HepG2 (cell line): Measurements from ENCODE around the gene RPAP2. TPM values are rescaled to one million over a fixed set of nuclear protein-coding genes. Genes with fewer than 3 reads are reported as not detected.
A peak's percentile ranks its signal among the peaks of the same experiment; 100 is the strongest.

Experiments
- CENPX ChIP-seq: sonication (generic); formaldehyde crosslinking; IDR thresholded peaks from 2 replicates; pipeline ENCODE4 v1.9.0; 2021; ENCODE audit warnings: mild to moderate bottlenecking, missing genetic modification reagents, moderate library complexity
- DNMT1 ChIP-seq: sonication (generic); formaldehyde crosslinking; IDR thresholded peaks from 2 replicates; pipeline ENCODE4 v1.5.1; 2020; ENCODE audit warnings: mild to moderate bottlenecking, missing genetic modification reagents
- ETV5 ChIP-seq: IDR thresholded peaks from 2 replicates; pipeline ENCODE4 v1.6.1; 2018; ENCODE audit warnings: missing biosample characterization, missing genetic modification reagents, inconsistent platforms, borderline replicate concordance
- HMG20B ChIP-seq: conservative IDR thresholded peaks from 2 replicates; pipeline ENCODE4 v1.6.1; 2016; ENCODE audit warnings: missing genetic modification reagents, missing compliant biosample characterization
- JARID2 ChIP-seq: sonication (generic); formaldehyde crosslinking; IDR thresholded peaks from 2 replicates; pipeline ENCODE4 v1.8.1; 2023; ENCODE audit warnings: missing genetic modification reagents, inconsistent platforms; ENCODE audit not compliant: insufficient replicate concordance
- NCOA5 ChIP-seq: sonication (generic); formaldehyde crosslinking; IDR thresholded peaks from 2 replicates; pipeline ENCODE4 v1.4.0; 2020; ENCODE audit warnings: missing genetic modification reagents
- PAX8 ChIP-seq: sonication (generic); formaldehyde crosslinking; IDR thresholded peaks from 2 replicates; pipeline ENCODE4 v1.8.0; 2022; ENCODE audit warnings: mild to moderate bottlenecking, missing genetic modification reagents, borderline replicate concordance
- RCOR2 ChIP-seq: IDR thresholded peaks from 2 replicates; pipeline ENCODE4 v1.6.1; 2016; ENCODE audit warnings: missing biosample characterization, missing genetic modification reagents
- SKI ChIP-seq: fragments of 450-650 bp; IDR thresholded peaks from one replicate; pipeline ENCODE4 v1.6.1; 2018; ENCODE audit warnings: mild to moderate bottlenecking; ENCODE audit not compliant: partially characterized antibody
- TOE1 ChIP-seq: sonication (generic); formaldehyde crosslinking; IDR thresholded peaks from 2 replicates; pipeline ENCODE4 v1.4.0; 2020; ENCODE audit warnings: mild to moderate bottlenecking, missing genetic modification reagents
- ZKSCAN5 ChIP-seq: sonication (generic); formaldehyde crosslinking; IDR thresholded peaks from 2 replicates; pipeline ENCODE4 v1.5.1; 2020; ENCODE audit warnings: mild to moderate bottlenecking, missing genetic modification reagents
- ZNF282 ChIP-seq: fragments of 450-650 bp; IDR thresholded peaks from 2 replicates; pipeline ENCODE4 v1.6.1; 2018; ENCODE audit not compliant: partially characterized antibody
- ZNF430 ChIP-seq: sonication (generic); formaldehyde crosslinking; IDR thresholded peaks from 2 replicates; pipeline ENCODE4 v1.9.0; 2021; ENCODE audit warnings: mild to moderate bottlenecking, missing genetic modification reagents
- ZNF766 ChIP-seq: sonication (generic); formaldehyde crosslinking; IDR thresholded peaks from 2 replicates; pipeline ENCODE4 v1.5.0; 2020; ENCODE audit warnings: missing genetic modification reagents, borderline replicate concordance
- polyA plus RNA-seq, 8 experiments: library from polyadenylated mRNA; depleted of rRNA in 3 of 8; stranded (reverse) in 7 of 8; unstranded in 1 of 8; fragments of >200 nt; fragmentation: Illumina TruSeq in 4 of 8; extraction: Trizol in 4 of 8; gene quantifications; 2 replicates each; pipeline versions ENCODE4 v1.2.1 to v1.2.3, GENCODE V29; 2011 to 2016; ENCODE audit warnings: low read depth in 4 of 8, missing spikeins in 1 of 8, mixed read lengths in 1 of 8; ENCODE audit not compliant: insufficient read depth in 1 of 8
- total RNA-seq, 5 experiments: library from RNA; depleted of rRNA; stranded (reverse); fragments of >200 nt; fragmentation: Illumina TruSeq; extraction: Trizol; gene quantifications; 2 replicates each; pipeline ENCODE4 v1.2.3, GENCODE V29; 2016; ENCODE audit warnings: low read depth in 1 of 5
- TF ChIP-seq, protein P1 (sequence below): sonication (generic); formaldehyde crosslinking; IDR thresholded peaks from 2 replicates; pipeline ENCODE4 v1.4.0; 2020; ENCODE audit warnings: mild to moderate bottlenecking, missing genetic modification reagents
- TF ChIP-seq, protein P2 (sequence below): sonication (generic); formaldehyde crosslinking; IDR thresholded peaks from 2 replicates; pipeline ENCODE4 v1.4.0; 2020; ENCODE audit warnings: missing genetic modification reagents, mild to moderate bottlenecking, borderline replicate concordance
- TF ChIP-seq, protein P3 (sequence below): sonication (generic); formaldehyde crosslinking; IDR thresholded peaks from 2 replicates; pipeline ENCODE4 v1.4.0; 2020; ENCODE audit warnings: mild to moderate bottlenecking, missing genetic modification reagents
- TF ChIP-seq, protein P4 (sequence below): IDR thresholded peaks from 2 replicates; pipeline ENCODE4 v1.6.1; 2016; ENCODE audit warnings: mild to moderate bottlenecking, missing biosample characterization, missing genetic modification reagents

Gene RPAP2
- total and polyA plus RNA-seq, 2 of the 13 experiments (the other 11 are each of a cell fraction or from before 2014, with no cell fraction given): 10.0 to 34.8 TPM

DNA sequence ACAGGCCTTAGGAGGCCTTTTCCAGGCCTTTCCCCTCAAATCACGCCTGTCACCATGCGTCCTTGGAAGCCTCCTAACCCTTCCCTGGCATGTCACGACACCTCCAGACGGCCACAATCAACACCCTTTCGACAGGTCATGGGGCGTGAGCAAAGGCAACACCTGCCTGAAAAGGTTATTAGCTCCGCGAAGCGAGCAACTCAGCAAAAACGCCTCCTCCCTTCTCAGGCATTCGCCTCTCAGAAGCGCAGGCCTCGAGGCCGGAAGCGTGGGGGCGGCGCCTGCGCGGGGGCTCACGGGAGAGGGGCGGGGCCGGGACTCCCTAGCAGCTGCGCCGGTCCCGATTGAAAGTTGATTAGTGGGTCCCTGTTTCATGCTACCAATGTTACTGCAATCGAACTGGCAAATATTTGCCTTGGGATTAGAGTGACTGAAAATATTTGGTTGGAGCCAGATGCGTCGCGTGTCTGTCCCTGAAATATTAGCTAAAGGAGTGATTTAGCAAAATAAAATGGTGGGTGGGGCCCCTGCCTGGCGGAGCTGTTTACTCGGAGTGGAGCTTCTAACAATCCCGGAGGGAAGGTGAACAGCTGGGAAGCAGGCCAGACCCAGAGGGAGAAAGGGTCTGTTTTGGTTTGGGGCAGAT, 143.0 kb downstream of the RPAP2 start (continued):
- TF ChIP-seq, protein P1, sequence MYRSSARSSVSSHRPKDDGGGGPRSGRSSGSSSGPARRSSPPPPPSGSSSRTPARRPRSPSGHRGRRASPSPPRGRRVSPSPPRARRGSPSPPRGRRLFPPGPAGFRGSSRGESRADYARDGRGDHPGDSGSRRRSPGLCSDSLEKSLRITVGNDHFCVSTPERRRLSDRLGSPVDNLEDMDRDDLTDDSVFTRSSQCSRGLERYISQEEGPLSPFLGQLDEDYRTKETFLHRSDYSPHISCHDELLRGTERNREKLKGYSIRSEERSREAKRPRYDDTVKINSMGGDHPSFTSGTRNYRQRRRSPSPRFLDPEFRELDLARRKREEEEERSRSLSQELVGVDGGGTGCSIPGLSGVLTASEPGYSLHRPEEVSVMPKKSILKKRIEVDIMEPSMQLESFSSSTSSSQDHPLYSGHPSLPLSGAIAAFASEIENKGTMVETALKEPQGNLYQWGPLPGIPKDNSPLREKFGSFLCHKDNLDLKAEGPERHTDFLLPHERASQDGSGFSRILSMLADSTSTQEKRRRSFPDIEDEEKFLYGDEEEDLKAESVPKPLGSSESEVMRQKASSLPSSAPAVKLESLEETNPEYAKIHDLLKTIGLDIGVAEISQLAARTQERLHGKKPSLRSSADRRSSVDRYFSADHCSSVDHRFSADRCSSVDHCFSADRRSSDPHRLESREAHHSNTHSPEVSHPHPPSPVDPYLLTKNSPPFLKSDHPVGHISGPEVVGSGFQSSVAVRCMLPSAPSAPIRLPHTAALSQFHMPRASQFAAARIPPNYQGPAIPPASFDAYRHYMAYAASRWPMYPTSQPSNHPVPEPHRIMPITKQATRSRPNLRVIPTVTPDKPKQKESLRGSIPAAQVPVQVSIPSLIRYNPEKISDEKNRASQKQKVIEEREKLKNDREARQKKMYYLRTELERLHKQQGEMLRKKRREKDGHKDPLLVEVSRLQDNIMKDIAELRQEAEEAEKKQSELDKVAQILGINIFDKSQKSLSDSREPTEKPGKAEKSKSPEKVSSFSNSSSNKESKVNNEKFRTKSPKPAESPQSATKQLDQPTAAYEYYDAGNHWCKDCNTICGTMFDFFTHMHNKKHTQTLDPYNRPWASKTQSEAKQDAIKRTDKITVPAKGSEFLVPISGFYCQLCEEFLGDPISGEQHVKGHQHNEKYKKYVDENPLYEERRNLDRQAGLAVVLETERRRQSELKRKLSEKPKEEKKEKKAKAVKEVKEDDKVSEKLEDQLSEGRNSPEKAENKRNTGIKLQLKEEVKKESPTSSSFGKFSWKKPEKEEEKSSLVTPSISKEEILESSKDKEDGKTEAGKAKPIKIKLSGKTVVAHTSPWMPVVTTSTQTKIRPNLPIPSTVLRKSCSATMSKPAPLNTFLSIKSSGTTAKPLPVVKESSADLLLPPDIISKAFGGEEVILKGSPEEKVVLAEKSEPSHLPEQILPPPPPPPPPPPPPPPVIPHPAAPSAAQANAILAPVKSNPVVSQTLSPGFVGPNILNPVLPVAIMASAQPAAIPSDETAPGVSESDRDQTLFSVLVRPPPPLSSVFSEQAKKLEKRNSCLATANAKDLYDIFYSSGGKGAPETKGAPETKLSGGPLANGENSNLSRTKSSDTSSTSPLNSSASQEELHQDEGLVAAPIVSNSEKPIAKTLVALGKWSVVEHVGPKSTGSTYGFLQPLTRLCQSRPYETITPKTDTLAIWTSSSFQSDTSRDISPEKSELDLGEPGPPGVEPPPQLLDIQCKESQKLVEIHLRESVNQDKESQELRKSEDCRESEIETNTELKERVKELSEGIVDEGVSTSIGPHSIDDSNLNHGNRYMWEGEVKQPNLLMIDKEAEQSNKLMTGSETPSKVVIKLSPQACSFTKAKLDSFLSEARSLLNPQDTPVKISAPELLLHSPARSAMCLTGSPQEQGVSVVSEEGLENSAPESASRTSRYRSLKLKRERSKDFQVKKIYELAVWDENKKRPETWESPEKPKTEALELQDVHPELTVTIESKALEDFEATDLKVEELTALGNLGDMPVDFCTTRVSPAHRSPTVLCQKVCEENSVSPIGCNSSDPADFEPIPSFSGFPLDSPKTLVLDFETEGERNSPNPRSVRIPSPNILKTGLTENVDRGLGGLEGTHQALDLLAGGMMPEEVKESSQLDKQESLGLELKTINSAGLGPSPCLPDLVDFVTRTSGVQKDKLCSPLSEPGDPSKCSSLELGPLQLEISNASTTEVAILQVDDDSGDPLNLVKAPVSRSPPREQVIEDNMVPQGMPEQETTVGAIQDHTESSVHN (CRISPR knock-in tag): peak; percentile 85; the same call in 1 of the 2 replicates
- no peak for TF ChIP-seq TOE1 (CRISPR knock-in tag)
- no peak; the same call in 1 of the 2 replicates for TF ChIP-seq DNMT1 (CRISPR knock-in tag)
- TF ChIP-seq, protein P2, sequence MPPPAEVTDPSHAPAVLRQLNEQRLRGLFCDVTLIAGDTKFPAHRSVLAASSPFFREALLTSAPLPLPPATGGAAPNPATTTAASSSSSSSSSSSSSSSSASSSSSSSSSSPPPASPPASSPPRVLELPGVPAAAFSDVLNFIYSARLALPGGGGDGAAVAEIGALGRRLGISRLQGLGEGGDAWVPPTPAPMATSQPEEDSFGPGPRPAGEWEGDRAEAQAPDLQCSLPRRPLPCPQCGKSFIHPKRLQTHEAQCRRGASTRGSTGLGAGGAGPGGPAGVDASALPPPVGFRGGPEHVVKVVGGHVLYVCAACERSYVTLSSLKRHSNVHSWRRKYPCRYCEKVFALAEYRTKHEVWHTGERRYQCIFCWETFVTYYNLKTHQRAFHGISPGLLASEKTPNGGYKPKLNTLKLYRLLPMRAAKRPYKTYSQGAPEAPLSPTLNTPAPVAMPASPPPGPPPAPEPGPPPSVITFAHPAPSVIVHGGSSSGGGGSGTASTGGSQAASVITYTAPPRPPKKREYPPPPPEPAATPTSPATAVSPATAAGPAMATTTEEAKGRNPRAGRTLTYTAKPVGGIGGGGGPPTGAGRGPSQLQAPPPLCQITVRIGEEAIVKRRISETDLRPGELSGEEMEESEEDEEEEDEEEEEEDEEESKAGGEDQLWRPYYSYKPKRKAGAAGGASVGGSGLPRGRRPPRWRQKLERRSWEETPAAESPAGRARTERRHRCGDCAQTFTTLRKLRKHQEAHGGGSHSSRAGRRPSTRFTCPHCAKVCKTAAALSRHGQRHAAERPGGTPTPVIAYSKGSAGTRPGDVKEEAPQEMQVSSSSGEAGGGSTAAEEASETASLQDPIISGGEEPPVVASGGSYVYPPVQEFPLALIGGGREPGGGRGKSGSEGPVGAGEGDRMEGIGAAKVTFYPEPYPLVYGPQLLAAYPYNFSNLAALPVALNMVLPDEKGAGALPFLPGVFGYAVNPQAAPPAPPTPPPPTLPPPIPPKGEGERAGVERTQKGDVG (CRISPR knock-in tag): no peak
- peak; percentile 98 for TF ChIP-seq HMG20B (CRISPR knock-in tag)
- TF ChIP-seq JARID2 (CRISPR knock-in tag): peak; percentile 76
- TF ChIP-seq, protein P3, sequence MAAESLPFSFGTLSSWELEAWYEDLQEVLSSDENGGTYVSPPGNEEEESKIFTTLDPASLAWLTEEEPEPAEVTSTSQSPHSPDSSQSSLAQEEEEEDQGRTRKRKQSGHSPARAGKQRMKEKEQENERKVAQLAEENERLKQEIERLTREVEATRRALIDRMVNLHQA: no peak
- TF ChIP-seq, protein P4, sequence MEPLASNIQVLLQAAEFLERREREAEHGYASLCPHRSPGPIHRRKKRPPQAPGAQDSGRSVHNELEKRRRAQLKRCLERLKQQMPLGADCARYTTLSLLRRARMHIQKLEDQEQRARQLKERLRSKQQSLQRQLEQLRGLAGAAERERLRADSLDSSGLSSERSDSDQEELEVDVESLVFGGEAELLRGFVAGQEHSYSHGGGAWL: peak; percentile 77
- TF ChIP-seq SKI: peak; percentile 33
- TF ChIP-seq CENPX: no peak
- 0 out of 2 replicates have a peak, but pooled peaks have one; percentile 72 for TF ChIP-seq PAX8 (CRISPR knock-in tag)
- TF ChIP-seq ZNF430: peak; percentile 71; the same call in 1 of the 2 replicates
- TF ChIP-seq ZNF766 (CRISPR knock-in tag): peak; percentile 70; the same call in 1 of the 2 replicates
- peak; percentile 58; the same call in 1 of the 2 replicates for TF ChIP-seq ZKSCAN5
- TF ChIP-seq RCOR2 (CRISPR knock-in tag): peak; percentile 48; the same call in 1 of the 2 replicates
- no peak for TF ChIP-seq NCOA5 (CRISPR knock-in tag)
- no peak for TF ChIP-seq ZNF282
- peak; percentile 89 for TF ChIP-seq ETV5 (CRISPR knock-in tag)
